Hepatocyte (in vitro differentiated cells): Measurements from ENCODE around the gene SLC2A8. TPM values are rescaled to one million over a fixed set of nuclear protein-coding genes. Genes with fewer than 3 reads are reported as not detected.

Source experiments
- DNase-seq: peaks from one replicate; pipeline ENCODE4 v3.0.0-alpha.2; 2016; ENCODE audit warnings: low spot score
- H2AFZ ChIP-seq: fragments of 200-600 bp; sonication (generic); 2 replicates; pipeline ENCODE4 v1.6.0; 2016; ENCODE audit warnings: antibody characterized with exemption, mild to moderate bottlenecking
- H3K27ac ChIP-seq: fragments of 200-600 bp; sonication (generic); 2 replicates; pipeline ENCODE4 v1.5.1; 2016; ENCODE audit warnings: mild to moderate bottlenecking
- H3K27me3 ChIP-seq: fragments of 200-600 bp; sonication (generic); 2 replicates; pipeline ENCODE4 v1.6.1; 2016
- H3K36me3 ChIP-seq: fragments of 200-600 bp; sonication (generic); replicated peaks from 2 replicates; pipeline ENCODE4 v1.5.1; 2016; ENCODE audit warnings: low read depth; ENCODE audit not compliant: insufficient read depth
- H3K4me1 ChIP-seq: fragments of 200-600 bp; sonication (generic); 2 replicates; pipeline ENCODE4 v1.5.1; 2016; ENCODE audit warnings: mild to moderate bottlenecking, moderate library complexity; ENCODE audit not compliant: insufficient read depth
- H3K4me2 ChIP-seq: fragments of 200-600 bp; sonication (generic); 2 replicates; pipeline ENCODE4 v1.6.0; 2016
- H3K4me3 ChIP-seq: fragments of 200-600 bp; sonication (generic); 2 replicates; pipeline ENCODE4 v1.5.1; 2016; ENCODE audit warnings: mild to moderate bottlenecking
- H3K79me2 ChIP-seq: fragments of 200-600 bp; sonication (generic); 2 replicates; pipeline ENCODE4 v1.6.0; 2017; ENCODE audit warnings: mild to moderate bottlenecking
- H3K9me2 ChIP-seq: fragments of 200-600 bp; sonication (generic); replicated peaks from 2 replicates; pipeline ENCODE4 v1.6.0; 2017; ENCODE audit warnings: mild to moderate bottlenecking; ENCODE audit not compliant: insufficient read depth
- H3K9me3 ChIP-seq: fragments of 200-600 bp; sonication (generic); 2 replicates; pipeline ENCODE4 v1.5.1; 2016; ENCODE audit warnings: low read depth, mild to moderate bottlenecking
- H4K20me1 ChIP-seq: fragments of 200-600 bp; sonication (generic); 2 replicates; pipeline ENCODE4 v1.6.0; 2016; ENCODE audit warnings: mild to moderate bottlenecking; ENCODE audit not compliant: insufficient read depth, poor library complexity, severe bottlenecking
- CTCF ChIP-seq: fragments of 200-600 bp; sonication (generic); IDR thresholded peaks from 2 replicates; pipeline ENCODE4 v1.5.1; 2016; ENCODE audit warnings: antibody characterized with exemption, mild to moderate bottlenecking; ENCODE audit not compliant: poor library complexity
- EZH2 ChIP-seq: fragments of 200-600 bp; sonication (generic); IDR thresholded peaks from 2 replicates; pipeline ENCODE4 v1.6.1; 2016; ENCODE audit warnings: antibody characterized with exemption, mild to moderate bottlenecking, borderline replicate concordance
- EZH2phosphoT487 ChIP-seq: fragments of 200-600 bp; sonication (generic); IDR thresholded peaks from one replicate; pipeline ENCODE4 v1.6.1; 2018; ENCODE audit warnings: antibody characterized with exemption, mild to moderate bottlenecking, low read depth, moderate library complexity; ENCODE audit not compliant: unreplicated experiment, severe bottlenecking
- WGBS: methylation state at CpG from one replicate; pipeline ENCODE4 v1.1.6; 2016; ENCODE audit warnings: low lambda C conversion rate; ENCODE audit errors: missing lambda C conversion rate; 5-methylcytosine and 5-hydroxymethylcytosine counted together
- polyA plus RNA-seq: library from polyadenylated mRNA; unstranded; fragments of >200 nt; fragmentation: Nextera tagmentation; extraction: Ambion mirVana; gene quantifications from 2 replicates; pipeline ENCODE4 v1.2.1, GENCODE V29; 2016
- total RNA-seq: library from RNA; depleted of rRNA; stranded (reverse); fragments of >200 nt; gene quantifications from 2 replicates; pipeline ENCODE4 v1.2.3, GENCODE V29; 2014

SLC2A8 gene
- total and polyA plus RNA-seq, 2 experiments from 2014 or later: 91.7 to 145 TPM

GRCh38 chr9:127444921-127445850, 48.2 kb downstream of the SLC2A8 start:
- Histone ChIP-seq H2AFZ (no peak overlapping the region), H3K4me1 (peaks cover 11% of the 10 kb centered on the region), H3K4me2 (no peak overlapping the region), H3K27me3 (no peaks in the 10 kb centered on the region), H3K79me2 (peaks cover 21% of the 10 kb centered on the region), H3K9me3 (peaks cover 3% of the 10 kb centered on the region), H3K9me2 (no peaks in the 10 kb centered on the region), H3K4me3 (no peak overlapping the region), H3K36me3 (no peaks in the 10 kb centered on the region), H4K20me1 (peaks cover 27% of the 10 kb centered on the region), H3K27ac (no peak overlapping the region)
- TF ChIP-seq EZH2phosphoT487 (no peak), CTCF (no peak), EZH2 (no peak)
- no peak for DNase-seq
- 96% methylated on average over 15 of the region's 15 CpGs for WGBS

GRCh38 chr9:127445851-127446712, 49.1 kb downstream of the SLC2A8 start:
- DNase-seq: no peak
- peaks cover 3% of the 10 kb centered on the region for H3K9me3 ChIP-seq
- no peaks in the 10 kb centered on the region for H3K9me2 ChIP-seq
- H3K4me1 ChIP-seq: peaks cover 11% of the 10 kb centered on the region
- peaks cover 34% of the 10 kb centered on the region for H4K20me1 ChIP-seq
- H2AFZ ChIP-seq: no peak overlapping the region
- H3K4me2 ChIP-seq: no peak overlapping the region
- TF ChIP-seq EZH2phosphoT487 (no peak), CTCF (no peak), EZH2 (no peak)
- peak overlapping the region; percentile 8 for H3K27ac ChIP-seq
- H3K36me3 ChIP-seq: no peaks in the 10 kb centered on the region
- 88% methylated on average over 4 of the region's 4 CpGs for WGBS
- H3K79me2 ChIP-seq: peaks cover 30% of the 10 kb centered on the region
- H3K27me3 ChIP-seq: no peaks in the 10 kb centered on the region
- no peak overlapping the region for H3K4me3 ChIP-seq

- Histone ChIP-seq H3K36me3 (no peaks in the 10 kb centered on the region), H3K27me3 (no peaks in the 10 kb centered on the region), H2AFZ (no peak overlapping the region), H3K79me2 (peaks cover 30% of the 10 kb centered on the region), H3K27ac (peak overlapping the region; percentile 8), H3K4me2 (no peak overlapping the region), H4K20me1 (peaks cover 34% of the 10 kb centered on the region), H3K4me3 (no peak overlapping the region), H3K4me1 (peaks cover 11% of the 10 kb centered on the region), H3K9me2 (no peaks in the 10 kb centered on the region), H3K9me3 (peaks cover 3% of the 10 kb centered on the region)
- no peak for DNase-seq
- no peak for TF ChIP-seq EZH2phosphoT487
- TF ChIP-seq CTCF: no peak
- WGBS: 91% methylated on average over 7 of the region's 7 CpGs
Measured at GRCh38 chr9:127446713-127447415, 49.9 kb downstream of the SLC2A8 start.
